ENCODE results near the gene SPAG16.

The SPAG16 gene

DNA sequence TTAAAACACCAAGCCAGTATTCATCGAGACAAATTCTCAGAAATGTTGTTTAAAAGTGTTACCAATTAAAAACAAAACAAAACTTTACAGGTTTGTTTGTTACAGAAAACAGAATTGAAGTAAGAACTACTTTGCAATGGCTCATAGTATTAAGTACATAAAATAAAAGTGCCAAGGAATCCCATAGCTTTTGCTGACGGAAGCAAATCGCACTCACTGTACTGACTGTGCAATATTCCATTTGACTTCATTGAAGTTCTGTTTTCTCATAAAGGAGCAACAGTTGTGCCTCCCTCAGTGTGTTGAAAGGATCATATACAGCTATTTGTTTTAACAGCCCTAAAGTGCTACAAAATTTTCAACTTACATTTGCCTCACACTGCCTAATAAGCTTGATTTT, 507.8 kb downstream of the SPAG16 start:
- no peak overlapping the region for H3K4me2 ChIP-seq
- TF ChIP-seq, protein P1, sequence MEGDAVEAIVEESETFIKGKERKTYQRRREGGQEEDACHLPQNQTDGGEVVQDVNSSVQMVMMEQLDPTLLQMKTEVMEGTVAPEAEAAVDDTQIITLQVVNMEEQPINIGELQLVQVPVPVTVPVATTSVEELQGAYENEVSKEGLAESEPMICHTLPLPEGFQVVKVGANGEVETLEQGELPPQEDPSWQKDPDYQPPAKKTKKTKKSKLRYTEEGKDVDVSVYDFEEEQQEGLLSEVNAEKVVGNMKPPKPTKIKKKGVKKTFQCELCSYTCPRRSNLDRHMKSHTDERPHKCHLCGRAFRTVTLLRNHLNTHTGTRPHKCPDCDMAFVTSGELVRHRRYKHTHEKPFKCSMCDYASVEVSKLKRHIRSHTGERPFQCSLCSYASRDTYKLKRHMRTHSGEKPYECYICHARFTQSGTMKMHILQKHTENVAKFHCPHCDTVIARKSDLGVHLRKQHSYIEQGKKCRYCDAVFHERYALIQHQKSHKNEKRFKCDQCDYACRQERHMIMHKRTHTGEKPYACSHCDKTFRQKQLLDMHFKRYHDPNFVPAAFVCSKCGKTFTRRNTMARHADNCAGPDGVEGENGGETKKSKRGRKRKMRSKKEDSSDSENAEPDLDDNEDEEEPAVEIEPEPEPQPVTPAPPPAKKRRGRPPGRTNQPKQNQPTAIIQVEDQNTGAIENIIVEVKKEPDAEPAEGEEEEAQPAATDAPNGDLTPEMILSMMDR (conservative IDR thresholded peaks at IDR 0.05; ENCODE audit: low read depth, low read length) = no peak
- H3K9ac ChIP-seq = no peak overlapping the region
- H4K20me1 ChIP-seq (ENCODE audit: insufficient read depth) = no peaks in the 10 kb centered on the region
- H3K36me3 ChIP-seq (ENCODE audit: insufficient read depth) = no peaks in the 10 kb centered on the region
- H3K27ac ChIP-seq = no peak overlapping the region
- no peak overlapping the region for H2AFZ ChIP-seq (ENCODE audit: low read depth)
- no peaks in the 10 kb centered on the region for H3K79me2 ChIP-seq (ENCODE audit: insufficient read depth, low read depth)
- H3K27me3 ChIP-seq (ENCODE audit: insufficient read depth, low read depth) = no peaks in the 10 kb centered on the region
- no peaks in the 10 kb centered on the region for H3K4me1 ChIP-seq (ENCODE audit: low read depth, poor library complexity, severe bottlenecking)
- H3K4me3 ChIP-seq (IDR thresholded peaks at IDR 0.05; ENCODE audit: insufficient read depth, low read depth, low read length) = no peak overlapping the region

DNA sequence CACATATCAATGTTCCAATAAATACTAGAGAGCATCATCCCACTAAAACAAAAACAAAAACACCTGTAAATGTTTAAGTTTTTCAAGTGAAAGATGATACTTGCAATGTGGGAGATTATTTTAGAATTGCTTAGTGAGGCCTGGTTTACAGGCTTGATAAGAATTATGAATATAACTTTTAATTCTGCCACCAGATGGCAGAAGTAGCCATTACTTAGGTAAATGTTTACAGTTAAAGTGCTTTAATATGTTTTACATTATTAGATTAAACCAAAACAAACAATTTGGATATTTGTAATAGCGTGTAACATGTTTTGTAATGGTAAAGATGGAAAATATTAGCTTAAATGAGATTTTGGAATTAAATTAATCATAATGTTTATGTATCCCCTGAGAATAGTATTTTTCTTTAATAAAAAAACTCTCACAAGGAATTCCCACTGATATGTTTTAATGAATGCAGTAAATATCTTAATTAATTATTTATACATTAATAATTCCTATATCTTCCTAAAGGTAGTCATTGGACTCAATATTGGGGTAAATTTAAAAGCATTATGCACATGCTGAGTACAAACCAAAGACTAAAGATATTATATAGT, 522.0 kb downstream of the SPAG16 start:
- H3K4me2 ChIP-seq = no peak overlapping the region
- H3K79me2 ChIP-seq (ENCODE audit: insufficient read depth, low read depth) = no peaks in the 10 kb centered on the region
- H3K36me3 ChIP-seq (ENCODE audit: insufficient read depth) = no peaks in the 10 kb centered on the region
- H2AFZ ChIP-seq (ENCODE audit: low read depth) = no peak overlapping the region
- no peaks in the 10 kb centered on the region for H3K27me3 ChIP-seq (ENCODE audit: insufficient read depth, low read depth)
- no peak overlapping the region for H3K9ac ChIP-seq
- TF ChIP-seq, protein P1 (conservative IDR thresholded peaks at IDR 0.05; ENCODE audit: low read depth, low read length) = peak; percentile 61
- H3K4me1 ChIP-seq (ENCODE audit: low read depth, poor library complexity, severe bottlenecking) = no peaks in the 10 kb centered on the region
- H3K4me3 ChIP-seq (IDR thresholded peaks at IDR 0.05; ENCODE audit: insufficient read depth, low read depth, low read length) = no peak overlapping the region
- H4K20me1 ChIP-seq (ENCODE audit: insufficient read depth) = no peaks in the 10 kb centered on the region
- H3K27ac ChIP-seq = no peak overlapping the region

DNA sequence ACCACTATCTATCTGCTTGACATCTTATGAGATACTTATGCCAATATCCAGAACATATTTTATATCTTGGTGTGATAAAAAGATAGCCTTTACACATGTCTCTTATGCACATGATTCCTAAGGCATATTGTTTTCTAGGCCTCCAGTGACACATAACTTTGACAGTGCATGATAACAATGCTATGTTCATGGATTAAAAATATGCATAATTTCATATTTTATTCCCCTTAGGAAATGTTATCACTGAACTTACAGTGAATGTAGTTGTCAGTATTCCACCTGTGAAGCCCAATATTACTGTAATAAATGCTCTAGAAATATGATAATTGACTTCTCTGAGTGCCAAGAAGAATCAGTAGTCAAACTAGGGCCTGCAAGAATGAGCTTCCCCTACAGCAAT, 532.3 kb downstream of the SPAG16 start:
- Histone ChIP-seq H3K4me1 (ENCODE audit: low read depth, poor library complexity, severe bottlenecking) (no peaks in the 10 kb centered on the region), H3K27me3 (ENCODE audit: insufficient read depth, low read depth) (no peaks in the 10 kb centered on the region), H3K4me3 (IDR thresholded peaks at IDR 0.05; ENCODE audit: insufficient read depth, low read depth, low read length) (no peak overlapping the region), H2AFZ (ENCODE audit: low read depth) (no peak overlapping the region), H4K20me1 (ENCODE audit: insufficient read depth) (no peaks in the 10 kb centered on the region), H3K79me2 (ENCODE audit: insufficient read depth, low read depth) (no peaks in the 10 kb centered on the region), H3K27ac (no peak overlapping the region), H3K4me2 (no peak overlapping the region), H3K9ac (no peak overlapping the region), H3K36me3 (ENCODE audit: insufficient read depth) (no peaks in the 10 kb centered on the region)
- TF ChIP-seq, protein P1 (conservative IDR thresholded peaks at IDR 0.05; ENCODE audit: low read depth, low read length) = no peak

DNA sequence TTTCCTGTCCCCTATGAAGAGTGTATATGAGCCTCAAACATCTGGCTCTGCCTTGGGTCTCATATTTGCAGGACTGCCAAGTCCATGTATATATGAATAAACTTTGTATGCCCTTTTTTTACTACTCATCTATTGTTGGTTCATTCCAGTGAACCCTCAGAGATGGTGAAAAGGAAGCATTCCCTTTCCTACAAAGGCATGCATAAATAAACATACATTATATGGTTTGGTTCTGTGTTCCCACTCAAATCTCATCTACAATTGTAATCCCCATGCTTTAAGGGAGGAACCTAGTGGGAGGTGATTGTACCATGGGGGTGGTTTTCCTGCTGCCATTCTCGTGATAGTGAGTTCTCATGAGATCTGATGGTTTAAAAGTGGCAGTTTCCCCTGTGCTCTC, 534.2 kb downstream of the SPAG16 start:
- Histone ChIP-seq H3K36me3 (ENCODE audit: insufficient read depth) (no peaks in the 10 kb centered on the region), H3K4me1 (ENCODE audit: low read depth, poor library complexity, severe bottlenecking) (no peaks in the 10 kb centered on the region), H2AFZ (ENCODE audit: low read depth) (no peak overlapping the region), H3K79me2 (ENCODE audit: insufficient read depth, low read depth) (no peaks in the 10 kb centered on the region), H3K9ac (no peak overlapping the region), H3K27ac (no peak overlapping the region), H4K20me1 (ENCODE audit: insufficient read depth) (no peaks in the 10 kb centered on the region), H3K27me3 (ENCODE audit: insufficient read depth, low read depth) (no peaks in the 10 kb centered on the region), H3K4me2 (no peak overlapping the region), H3K4me3 (IDR thresholded peaks at IDR 0.05; ENCODE audit: insufficient read depth, low read depth, low read length) (no peak overlapping the region)
- TF ChIP-seq, protein P1 (conservative IDR thresholded peaks at IDR 0.05; ENCODE audit: low read depth, low read length) = no peak

Data from KMS-11 (cell line).